Activated naive CD4-positive, alpha-beta T cell (primary cell): ENCODE data around the gene SLC25A17.
"Not testable (repeated sequence)": the region's sequence is repeated elsewhere in the genome, so short reads cannot be mapped to it uniquely, and the experiment has no call there.

ENCODE experiments used
- DNase-seq, 4 experiments: peaks; one replicate each; lab custom pipeline; 2025; lab: John Stamatoyannopoulos, UW

The SLC25A17 gene

GRCh38 chr22:40720156-40720537, 99.0 kb downstream of the SLC25A17 start:
- not testable (repeated sequence) for DNase-seq
